ENCODE measurements around the gene DAB1.

DAB1 gene

GRCh38 chr1:57418971-57419370, 4.9 kb downstream of the DAB1 start:
- DNase-seq = no peak

GRCh38 chr1:57411262-57411661, 12.6 kb downstream of the DAB1 start:
- DNase-seq = no peak

- DNase-seq = no peak
Measured at GRCh38 chr1:57410508-57410907, 13.4 kb downstream of the DAB1 start.

- peak in 4 of 56 donors; percentile 0 to 18 (median 8) for DNase-seq
Measured at GRCh38 chr1:57407928-57408327, 15.9 kb downstream of the DAB1 start.

GRCh38 chr1:57406428-57406970, 17.4 kb downstream of the DAB1 start:
- DNase-seq = peak in 1 of 56 donors; percentile 2

GRCh38 chr1:57404884-57405283, 19.0 kb downstream of the DAB1 start:
- no peak for DNase-seq

GRCh38 chr1:57403201-57403600, 20.7 kb downstream of the DAB1 start:
- no peak for DNase-seq

GRCh38 chr1:57401671-57402070, 22.2 kb downstream of the DAB1 start:
- DNase-seq = no peak

GRCh38 chr1:57400048-57400447, 23.8 kb downstream of the DAB1 start:
- no peak for DNase-seq

- DNase-seq = no peak
Measured at GRCh38 chr1:57393058-57393584, 30.7 kb downstream of the DAB1 start.

GRCh38 chr1:57385336-57385735, 38.5 kb downstream of the DAB1 start:
- no peak for DNase-seq

GRCh38 chr1:57384901-57385300, 39.0 kb downstream of the DAB1 start:
- no peak for DNase-seq

GRCh38 chr1:57384284-57384683, 39.6 kb downstream of the DAB1 start:
- no peak for DNase-seq

- no peak for DNase-seq
Measured at GRCh38 chr1:57381871-57382270, 42.0 kb downstream of the DAB1 start.

GRCh38 chr1:57381426-57381825, 42.4 kb downstream of the DAB1 start:
- no peak for DNase-seq

GRCh38 chr1:57380923-57381322, 42.9 kb downstream of the DAB1 start:
- DNase-seq = no peak

GRCh38 chr1:57378534-57378933, 45.3 kb downstream of the DAB1 start:
- DNase-seq = no peak

- no peak for DNase-seq
Measured at GRCh38 chr1:57377339-57378139, 46.3 kb downstream of the DAB1 start.

- no peak for DNase-seq
Measured at GRCh38 chr1:57376041-57376440, 47.8 kb downstream of the DAB1 start.

GRCh38 chr1:57369889-57370288, 54.0 kb downstream of the DAB1 start:
- no peak for DNase-seq

GRCh38 chr1:57367945-57368344, 55.9 kb downstream of the DAB1 start:
- no peak for DNase-seq

- no peak for DNase-seq
Measured at GRCh38 chr1:57363643-57364042, 60.2 kb downstream of the DAB1 start.

- DNase-seq = no peak
Measured at GRCh38 chr1:57363165-57363564, 60.7 kb downstream of the DAB1 start.

Measured in amygdala (tissue), 56 donors.